SK-N-MC (cell line): ENCODE results near the gene AHSA1.

Experiments
- EZH2 ChIP-seq: fragments of 200-600 bp; sonication (generic); IDR thresholded peaks from one replicate; pipeline ENCODE4 v1.6.1; 2017; ENCODE audit warnings: antibody characterized with exemption
- FOXP2 ChIP-seq: optimal IDR thresholded peaks from 2 replicates; pipeline ENCODE3; 2011; ENCODE audit warnings: mild to moderate bottlenecking, moderate library complexity; ENCODE audit not compliant: insufficient read depth; ENCODE audit errors: extremely low read length, control extremely low read depth
- POLR2AphosphoS5 ChIP-seq: IDR thresholded peaks from 2 replicates; pipeline ENCODE4 v1.6.1; 2012; ENCODE audit warnings: mild to moderate bottlenecking, low read depth, low read length, borderline replicate concordance

DNA sequence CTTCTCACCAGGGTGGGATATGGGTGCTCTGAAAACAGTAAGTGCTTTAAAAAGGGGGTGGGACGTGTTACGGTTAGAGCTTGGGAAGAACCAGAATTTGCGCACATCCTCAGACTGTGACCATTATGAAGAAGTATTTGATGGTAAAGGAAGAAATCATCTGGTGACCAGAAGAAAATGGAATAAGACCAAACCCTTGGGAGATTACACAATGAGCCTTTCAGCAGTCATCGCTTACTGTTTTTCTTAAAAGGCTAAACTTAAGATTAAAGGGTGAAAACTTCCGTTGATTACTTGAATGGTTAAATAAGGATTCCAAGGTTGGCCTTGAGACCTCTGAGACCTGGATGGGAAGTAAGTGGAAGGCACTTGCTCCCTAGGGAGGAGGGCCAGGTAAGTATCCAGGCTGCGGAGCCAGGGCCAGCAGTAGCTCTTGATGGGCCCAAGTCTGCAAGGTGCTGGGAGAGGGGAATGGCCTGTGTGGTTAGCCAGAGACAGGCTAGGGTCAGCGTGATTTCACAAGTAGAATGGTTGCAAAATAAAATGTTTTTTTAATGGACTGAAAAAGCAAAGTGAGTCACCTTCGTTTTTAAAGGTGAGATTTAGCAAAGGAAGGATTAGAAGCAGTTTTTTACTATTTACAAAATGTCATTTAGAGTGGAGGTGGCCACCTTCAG, 53.7 kb downstream of the AHSA1 start:
- no peak for TF ChIP-seq POLR2AphosphoS5
- no peak for TF ChIP-seq EZH2
- TF ChIP-seq FOXP2, result no peak
